ENCODE results near the gene IPO13.

DNA sequence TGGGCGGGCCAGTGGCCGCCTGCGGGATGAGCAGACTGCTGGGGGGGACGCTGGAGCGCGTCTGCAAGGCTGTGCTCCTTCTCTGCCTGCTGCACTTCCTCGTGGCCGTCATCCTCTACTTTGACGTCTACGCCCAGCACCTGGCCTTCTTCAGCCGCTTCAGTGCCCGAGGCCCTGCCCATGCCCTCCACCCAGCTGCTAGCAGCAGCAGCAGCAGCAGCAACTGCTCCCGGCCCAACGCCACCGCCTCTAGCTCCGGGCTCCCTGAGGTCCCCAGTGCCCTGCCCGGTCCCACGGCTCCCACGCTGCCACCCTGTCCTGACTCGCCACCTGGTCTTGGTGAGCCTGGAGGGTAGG is 34.4 kb downstream of the IPO13 start:
- no peak for TF ChIP-seq CTCF (IDR thresholded peaks at IDR 0.05; ENCODE audit: borderline replicate concordance, extremely low read depth, low read length, poor library complexity, severe bottlenecking)
- no peak for TF ChIP-seq EZH2 (IDR thresholded peaks at IDR 0.05; ENCODE audit: borderline replicate concordance, low read depth, low read length, severe bottlenecking)
